ENCODE results near the gene STEAP1.
A peak's percentile ranks its signal among the peaks of the same experiment; 100 is the strongest.
"Not testable (repeated sequence)": the region's sequence is repeated elsewhere in the genome, so short reads cannot be mapped to it uniquely, and the experiment has no call there.

The STEAP1 gene

DNA sequence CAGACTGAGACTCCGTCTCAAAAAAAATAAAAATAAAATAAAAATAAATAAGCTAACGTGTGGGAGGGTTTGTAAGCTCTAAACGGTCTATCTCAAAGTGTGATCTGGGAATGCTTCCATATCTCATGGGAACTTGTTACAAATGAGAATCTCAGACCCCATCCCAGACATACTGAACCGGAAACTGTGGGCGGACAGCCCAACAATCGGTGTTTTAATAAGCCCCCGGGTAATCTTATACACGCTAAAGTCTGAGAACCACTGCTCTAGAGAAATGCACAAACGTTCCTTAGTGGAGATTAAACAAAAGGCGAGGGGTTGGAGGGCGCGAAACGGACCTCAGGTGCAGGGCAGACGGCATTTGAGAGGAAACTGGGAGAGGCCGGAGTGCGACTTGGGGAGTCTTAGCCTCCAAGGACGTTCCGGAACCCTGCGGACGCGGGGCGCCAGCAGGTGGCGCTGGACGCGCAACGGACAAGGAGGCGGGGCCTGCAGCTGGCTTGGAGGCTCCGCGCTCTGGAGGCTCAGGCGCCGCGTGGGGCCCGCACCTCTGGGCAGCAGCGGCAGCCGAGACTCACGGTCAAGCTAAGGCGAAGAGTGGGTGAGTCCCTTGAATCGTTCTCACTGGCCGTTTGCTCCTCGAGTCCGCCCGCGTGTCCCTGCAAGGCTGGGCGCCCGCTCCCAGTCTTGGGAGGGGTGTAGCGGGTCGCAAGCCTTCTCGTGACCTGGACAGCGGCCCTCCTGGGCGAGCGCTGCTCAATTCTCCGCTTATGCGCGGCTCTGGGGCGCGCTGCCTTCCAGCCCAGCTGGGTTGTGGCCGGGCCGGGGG is at the start of gene STEAP1:
Gene STEAP1 (plus strand): TSS at position 527 of the 829 bp plus-strand sequence. CDS start 5,320 bp downstream, outside the sequence.
- DNase-seq = peak; percentile 45 to 87

- peak in 1 of 2 experiments; percentile 4 for DNase-seq
Observed at GRCh38 chr7:90114972-90115371, 39.3 kb upstream of the STEAP1 start.

DNA sequence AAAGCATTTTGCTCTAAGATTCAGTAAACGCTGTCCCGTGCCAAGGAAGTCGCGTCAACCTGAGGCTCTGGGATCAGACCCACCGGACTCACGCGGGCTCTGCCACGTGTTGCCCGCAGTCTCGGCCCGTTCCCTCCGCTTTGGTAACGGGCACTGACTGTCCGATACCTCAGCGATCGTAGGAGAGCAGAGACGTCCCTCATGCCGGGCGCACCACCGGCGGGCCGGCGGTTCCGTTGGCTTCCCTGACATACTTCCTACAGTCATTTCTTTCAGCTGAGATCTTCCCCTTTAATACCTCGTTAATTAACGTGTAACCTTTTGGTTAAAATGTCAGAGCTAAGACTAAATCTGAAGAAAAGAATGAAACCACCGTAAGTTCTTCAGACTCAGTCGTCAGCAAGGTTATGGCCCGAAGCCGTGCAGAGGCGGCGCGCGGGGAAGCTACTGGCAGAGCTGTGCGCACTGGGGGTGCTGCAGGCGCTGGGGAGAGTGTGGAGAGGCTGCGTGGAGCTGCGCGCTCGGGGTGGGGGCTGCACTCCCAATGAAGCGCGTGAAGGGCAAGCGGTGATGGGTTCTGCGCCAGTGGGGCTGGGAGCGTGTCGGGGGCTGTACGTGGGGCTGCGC is 35.6 kb upstream of the STEAP1 start:
- not testable (repeated sequence) for DNase-seq

- peak in 1 of 2 experiments; percentile 53 for DNase-seq
Observed at GRCh38 chr7:90119178-90119971, 34.9 kb upstream of the STEAP1 start.

- not testable (repeated sequence) for DNase-seq
Observed at GRCh38 chr7:90120205-90120604, 34.1 kb upstream of the STEAP1 start.

DNA sequence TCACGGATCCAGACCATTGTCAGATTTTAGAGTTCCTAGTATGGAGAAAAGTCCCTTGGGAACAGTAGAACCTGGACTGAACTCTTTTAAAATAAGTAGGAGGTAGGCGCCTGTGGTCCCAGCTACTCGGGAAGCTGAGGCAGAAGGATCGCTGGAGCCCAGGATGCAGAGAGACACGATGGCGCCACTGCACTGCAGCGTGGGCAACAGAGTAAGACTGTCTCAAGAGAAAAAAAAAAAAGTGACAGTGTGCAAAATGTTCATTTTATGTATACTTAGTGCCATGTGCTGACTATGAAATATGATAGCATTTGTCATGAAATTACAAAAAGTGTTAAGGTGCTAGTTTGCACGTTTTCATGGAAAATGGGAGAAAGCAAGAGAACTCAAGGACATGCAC is 22.5 kb upstream of the STEAP1 start:
- not testable (repeated sequence) for DNase-seq

DNA sequence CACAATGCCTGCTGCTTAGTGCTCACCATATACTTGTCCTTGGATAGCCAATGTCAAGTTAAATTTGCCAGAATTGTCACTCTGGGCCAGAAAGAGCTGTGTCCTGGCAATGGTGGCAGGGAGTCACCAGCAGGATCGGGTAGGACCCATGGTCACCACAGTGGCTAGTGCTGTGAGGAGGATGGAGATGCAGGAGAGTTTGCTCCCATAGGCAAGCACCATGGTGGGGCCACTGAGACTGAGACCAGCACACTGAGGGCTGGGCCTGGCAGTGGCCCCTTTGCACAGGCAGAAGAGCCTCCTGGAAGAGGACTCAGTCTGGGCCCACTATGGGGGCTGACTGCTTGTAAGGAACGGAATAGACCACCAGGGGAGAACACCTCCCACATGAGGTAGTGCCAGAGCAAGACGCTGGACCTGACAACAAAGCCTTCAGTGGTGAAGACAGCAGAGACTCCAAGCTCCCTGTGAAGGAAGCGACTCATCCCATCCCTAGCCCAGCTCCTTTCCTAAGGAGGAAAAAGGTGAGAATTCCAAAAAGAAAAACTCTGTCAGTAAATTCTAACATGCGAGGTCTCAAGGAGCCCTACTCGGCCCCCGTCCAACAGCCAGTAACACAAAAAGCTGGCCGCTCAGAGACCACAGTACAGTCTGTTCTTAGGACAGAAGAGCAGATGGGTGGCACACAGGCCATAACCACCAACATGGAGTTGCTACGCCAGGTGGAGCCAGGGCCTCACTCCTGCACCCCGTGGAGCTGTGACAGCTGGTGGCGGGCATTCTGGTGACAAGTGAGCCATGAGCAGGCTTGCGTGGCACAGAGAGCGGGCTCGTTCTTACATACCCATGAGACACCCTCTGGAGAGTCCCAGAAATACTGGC is 6.9 kb upstream of the STEAP1 start:
- DNase-seq = not testable (repeated sequence)

- DNase-seq = peak in 1 of 2 experiments; percentile 14
Observed at GRCh38 chr7:90149428-90149827, 4.8 kb upstream of the STEAP1 start.

- DNase-seq = not testable (repeated sequence)
Observed at GRCh38 chr7:90151884-90152283, 2.4 kb upstream of the STEAP1 start.

GRCh38 chr7:90152642-90153253 is 1.5 kb upstream of the STEAP1 start:
- DNase-seq = peak; percentile 6 to 36

DNA sequence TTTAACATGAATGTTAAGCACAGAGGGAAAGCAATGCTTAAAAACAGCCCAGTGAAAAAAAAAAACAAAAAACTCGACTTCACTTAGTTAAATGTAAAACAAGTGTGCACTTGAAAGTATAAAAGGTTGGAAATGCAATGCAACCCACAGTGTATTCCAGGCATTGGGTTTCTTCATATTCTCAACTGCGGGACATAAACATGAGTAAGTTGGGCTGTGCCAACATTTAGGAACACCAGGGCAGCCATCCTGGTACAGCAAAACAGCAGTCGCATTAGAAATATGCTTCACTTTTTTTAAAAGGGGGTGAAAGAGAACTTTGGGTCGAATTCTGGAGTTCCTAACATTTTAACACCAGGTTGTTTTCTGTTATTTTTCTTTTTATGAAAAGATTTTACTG is 937 bp downstream of the STEAP1 start:
- DNase-seq = no peak

DNA sequence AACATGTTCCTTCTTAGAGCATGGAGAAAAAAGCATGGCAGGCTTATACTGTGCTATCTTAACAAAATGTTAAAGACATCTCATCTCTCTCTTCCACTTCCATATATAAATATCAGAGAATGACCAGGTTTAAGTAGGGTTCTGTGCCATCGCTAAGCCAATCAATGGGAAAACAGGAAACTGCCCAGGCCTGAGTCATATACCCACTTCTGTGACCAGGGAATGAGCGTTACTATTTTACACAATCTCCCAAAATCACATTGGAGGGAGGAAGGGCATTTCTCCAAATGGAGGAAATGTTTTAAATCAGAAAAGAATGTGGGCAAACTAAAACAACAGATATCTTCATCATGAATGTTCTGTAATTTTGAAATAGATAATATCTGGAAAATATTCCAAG is 3.1 kb downstream of the STEAP1 start:
- not testable (repeated sequence) for DNase-seq

DNA sequence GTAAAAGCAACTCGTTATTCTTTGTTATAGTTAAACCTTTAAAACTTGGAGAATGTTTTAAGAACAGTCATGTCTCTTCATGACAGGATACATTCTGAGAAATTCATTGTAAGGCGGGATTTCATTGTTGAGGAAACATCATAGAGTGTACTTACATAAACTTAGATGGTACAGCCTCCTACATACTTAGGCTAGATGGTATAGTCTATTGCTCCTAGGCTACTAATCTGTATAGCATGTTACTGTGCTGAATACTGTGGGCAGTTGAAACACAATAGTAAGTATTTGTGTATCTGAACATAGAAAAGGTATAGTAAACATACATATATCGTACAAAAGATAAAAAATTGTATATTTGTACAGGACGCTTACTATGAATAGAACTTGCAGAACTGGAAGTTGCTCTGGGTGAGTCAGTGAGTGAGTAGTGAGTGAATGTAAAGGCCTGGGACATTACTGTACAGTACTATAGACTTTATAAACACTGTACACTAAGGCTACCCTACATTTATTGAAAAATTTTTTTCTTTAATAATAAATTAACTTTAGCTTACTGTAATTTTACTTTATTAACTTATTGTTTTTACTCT is 3.6 kb downstream of the STEAP1 start:
- not testable (repeated sequence) for DNase-seq

- DNase-seq = no peak
Observed at GRCh38 chr7:90163534-90163933, 9.3 kb downstream of the STEAP1 start.

DNA sequence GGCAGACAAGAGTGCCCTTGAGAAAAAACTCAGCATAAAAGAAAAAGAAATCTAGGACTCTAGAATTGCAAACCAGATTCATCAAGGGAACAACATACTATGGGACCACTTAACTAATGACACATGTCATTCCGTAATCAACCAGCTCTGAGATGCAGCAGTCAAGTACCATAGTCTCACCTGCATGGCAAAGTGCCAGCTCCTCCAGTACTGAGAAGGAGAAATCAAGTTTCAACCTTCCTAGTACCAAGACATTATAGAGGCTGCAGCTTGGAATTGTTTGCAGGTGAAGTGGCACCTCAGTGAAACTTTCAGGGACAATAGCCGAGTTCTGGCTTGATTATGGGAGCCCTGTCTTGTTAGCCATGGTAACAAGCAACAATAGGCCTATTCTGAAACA is 11.5 kb downstream of the STEAP1 start:
- no peak for DNase-seq

GRCh38 chr7:90166153-90166552 is 11.9 kb downstream of the STEAP1 start:
- DNase-seq = no peak

DNA sequence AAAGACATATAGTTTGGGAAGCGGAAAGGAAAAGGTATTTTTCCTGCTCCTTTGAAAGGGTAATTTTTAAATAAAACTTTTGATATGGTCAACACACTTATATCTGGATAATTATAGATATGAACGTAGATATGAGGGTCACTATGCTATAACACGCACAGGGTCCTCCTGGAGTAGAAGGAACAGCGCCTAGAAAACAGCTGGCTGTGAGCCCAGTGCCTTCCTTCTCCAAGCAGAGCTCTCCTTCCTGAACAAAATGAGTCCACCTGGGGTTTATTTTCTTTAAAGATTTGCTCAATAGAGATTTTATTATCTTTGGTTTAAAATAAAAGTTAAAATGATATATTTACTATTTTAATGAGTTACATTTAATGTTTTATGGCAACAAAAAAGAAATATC is 13.1 kb downstream of the STEAP1 start:
- no peak for DNase-seq

GRCh38 chr7:90169891-90170290 is 15.6 kb downstream of the STEAP1 start:
- DNase-seq = no peak

DNA sequence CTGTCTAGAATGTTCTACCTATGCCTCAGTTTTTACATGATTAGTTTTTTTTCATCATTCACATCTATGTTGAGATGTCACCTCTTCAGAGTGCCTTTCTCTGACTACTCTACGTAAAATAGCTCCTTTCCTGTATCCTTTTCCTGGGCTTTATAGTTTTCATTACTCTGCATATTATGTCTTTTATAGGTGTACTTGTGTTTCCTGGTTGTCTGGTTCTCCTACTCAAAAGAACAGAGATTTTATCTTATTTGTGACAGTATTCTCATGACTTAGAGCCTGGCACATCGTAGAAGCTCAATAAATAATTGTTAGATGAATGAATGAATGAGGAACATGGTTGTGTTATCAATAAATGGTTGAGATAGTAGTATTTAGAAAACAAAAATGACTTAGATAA is 17.9 kb downstream of the STEAP1 start:
- no peak for DNase-seq

- DNase-seq = no peak
Observed at GRCh38 chr7:90172624-90173023, 18.4 kb downstream of the STEAP1 start.

GRCh38 chr7:90173127-90173844 is 19.0 kb downstream of the STEAP1 start:
- no peak for DNase-seq
